Cortex of kidney (tissue), 1 donor: ENCODE data around the gene FIGNL1.

Experiments
- DNase-seq: peaks from one replicate; lab custom pipeline; 2025; lab: John Stamatoyannopoulos, UW

FIGNL1 gene

DNA sequence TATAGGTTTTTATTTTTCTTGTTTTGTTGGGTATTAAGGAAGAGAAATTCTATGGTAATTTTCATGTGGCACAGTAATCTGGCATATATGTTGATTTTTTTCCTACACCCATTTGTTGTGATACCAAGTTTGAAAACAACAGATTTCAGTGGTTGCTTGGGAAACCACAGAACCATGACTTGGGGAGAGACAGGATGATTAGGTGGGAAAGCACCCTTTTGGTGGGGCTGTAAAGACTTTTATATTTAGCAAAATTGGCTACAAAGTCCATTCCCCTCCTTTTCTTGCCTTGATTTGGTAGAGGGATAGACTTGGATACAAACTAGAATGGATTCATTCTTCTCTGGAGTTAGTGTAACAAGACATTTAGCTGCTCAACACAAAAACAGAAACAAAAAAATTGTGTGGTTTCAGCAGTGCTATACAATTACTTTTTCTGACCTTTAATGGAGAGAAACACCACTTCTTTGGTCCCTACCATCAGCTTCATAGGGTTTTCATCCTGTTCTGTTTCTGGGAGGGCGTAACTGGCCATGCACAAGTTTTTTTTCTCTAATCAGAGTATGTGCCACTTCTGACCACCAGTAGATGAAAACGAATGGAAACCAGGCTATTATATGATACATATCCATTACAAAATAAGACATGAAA is 52.7 kb downstream of the FIGNL1 start:
- DNase-seq, result no peak

DNA sequence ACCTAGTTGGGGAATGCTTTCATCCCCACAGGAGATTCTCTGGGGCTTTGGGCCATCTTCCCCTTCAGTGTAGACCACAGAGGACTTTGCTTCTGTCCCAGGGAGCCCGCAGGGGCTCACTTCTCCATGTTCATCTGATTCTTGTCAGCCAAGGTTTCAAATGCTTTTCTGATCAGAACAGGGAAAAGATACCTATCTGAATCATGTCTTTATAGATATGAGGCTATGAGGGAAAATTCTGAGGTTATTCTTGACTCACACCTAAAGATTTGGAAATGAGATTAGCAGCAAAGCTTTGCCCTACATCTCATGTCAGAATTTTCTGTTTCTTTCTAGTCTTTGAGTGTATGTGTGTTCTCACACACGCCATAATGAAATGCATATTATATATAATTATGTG is 53.3 kb downstream of the FIGNL1 start:
- no peak for DNase-seq

DNA sequence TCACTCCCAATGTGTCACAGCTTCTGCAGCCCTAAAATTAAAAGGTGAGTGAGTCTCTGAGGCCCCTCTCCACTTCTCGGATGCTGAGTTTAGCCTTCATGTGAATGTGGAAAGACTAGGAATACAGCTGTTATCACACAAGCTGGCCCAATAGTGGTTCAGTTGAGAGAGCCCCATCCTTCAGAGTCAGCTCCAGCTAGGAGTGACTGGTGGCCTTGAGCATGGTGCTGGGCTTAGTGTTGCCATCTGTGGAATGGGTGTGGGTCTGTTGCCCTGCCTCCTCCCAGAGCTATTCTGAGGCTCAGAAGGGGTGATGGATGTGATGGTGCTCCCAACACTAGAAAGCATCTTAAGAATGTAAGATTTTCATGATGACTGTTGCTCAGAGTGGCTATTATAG is 55.8 kb downstream of the FIGNL1 start:
- DNase-seq, result no peak
